Common myeloid progenitor, CD34-positive (primary cell): ENCODE data around the gene ZBTB1.
A peak's percentile ranks its signal among the peaks of the same experiment; 100 is the strongest.

Experiments
- CTCF ChIA-PET: fragments of 350-600 bp; sonication (Branson Sonifier 250); formaldehyde crosslinking; loops from one replicate; lab custom pipeline; 2021; ENCODE audit warnings: antibody characterized with exemption; lab: Charles Lee
- POLR2A ChIA-PET: fragments of 350-600 bp; sonication (Branson Sonifier 250); formaldehyde crosslinking; loops from one replicate; lab custom pipeline; 2021; ENCODE audit warnings: antibody characterized with exemption; lab: Charles Lee
- DNase-seq, 3 donors: peaks; one replicate each; pipeline versions ENCODE4 v3.0.0 to v3.0.0-alpha.2; 2013
- H3K27ac ChIP-seq, 2 experiments: 1 replicate in 1 of 2; 2 replicates in 1 of 2; pipeline ENCODE4 v1.7.0; 2013; ENCODE audit warnings: inconsistent platforms in 2 of 2, low read length in 2 of 2, mild to moderate bottlenecking in 2 of 2, low read depth in 1 of 2, moderate library complexity in 1 of 2; ENCODE audit not compliant: severe bottlenecking in 2 of 2, insufficient read depth in 1 of 2, poor library complexity in 1 of 2
- H3K27me3 ChIP-seq, 5 experiments: replicated peaks in 2 of 5; 1 replicate in 3 of 5; 2 replicates in 2 of 5; pipeline versions ENCODE4 v1.6.1 to v1.7.0; 2013; ENCODE audit warnings: low read length in 4 of 5, mild to moderate bottlenecking in 2 of 5, moderate library complexity in 2 of 5, inconsistent platforms in 1 of 5; ENCODE audit not compliant: insufficient read depth in 5 of 5, control insufficient read depth in 4 of 5
- H3K36me3 ChIP-seq, 4 experiments: 1 replicate in 2 of 4; 2 replicates in 2 of 4; pipeline versions ENCODE4 v1.6.1 to v1.7.0; 2013; ENCODE audit warnings: low read length in 3 of 4, control low read depth in 1 of 4, mild to moderate bottlenecking in 1 of 4; ENCODE audit not compliant: control insufficient read depth in 4 of 4, insufficient read depth in 4 of 4
- H3K4me1 ChIP-seq, 4 experiments: 1 replicate in 3 of 4; 2 replicates in 1 of 4; pipeline versions ENCODE4 v1.6.1 to v1.7.1; 2013; ENCODE audit warnings: low read length in 3 of 4, mild to moderate bottlenecking in 3 of 4, control low read depth in 1 of 4, inconsistent platforms in 1 of 4, moderate library complexity in 1 of 4; ENCODE audit not compliant: control insufficient read depth in 4 of 4, insufficient read depth in 4 of 4; ENCODE audit errors: control extremely low read depth in 1 of 4
- H3K4me3 ChIP-seq, 7 experiments: 1 replicate in 4 of 7; 2 replicates in 3 of 7; pipeline versions ENCODE4 v1.5.1 to v1.7.0; 2013; ENCODE audit warnings: mild to moderate bottlenecking in 7 of 7, low read length in 6 of 7, moderate library complexity in 6 of 7, inconsistent platforms in 2 of 7, low read depth in 2 of 7, control low read depth in 1 of 7; ENCODE audit not compliant: insufficient read depth in 4 of 7, control insufficient read depth in 1 of 7; ENCODE audit errors: extremely low read depth in 1 of 7
- H3K9me3 ChIP-seq, 5 experiments: 1 replicate in 4 of 5; 2 replicates in 1 of 5; pipeline versions ENCODE4 v1.6.1 to v1.7.1; 2013; ENCODE audit warnings: low read length in 4 of 5, mild to moderate bottlenecking in 2 of 5, inconsistent platforms in 1 of 5, low read depth in 1 of 5, moderate library complexity in 1 of 5; ENCODE audit not compliant: control insufficient read depth in 4 of 5, insufficient read depth in 2 of 5; ENCODE audit errors: control extremely low read depth in 1 of 5
- WGBS: methylation state at CpG from one replicate; pipeline ENCODE4 v1.1.5; 2013; ENCODE audit not compliant: insufficient coverage; 5-methylcytosine and 5-hydroxymethylcytosine counted together

ZBTB1 gene

GRCh38 chr14:64465191-64465822, 39.3 kb upstream of the ZBTB1 start, which contains the start of gene AKAP5:
AKAP5 (plus strand) TSS chr14:64465499; CDS start chr14:64468395, 2,896 bp downstream.
- peaks cover 11 to 16% (median 14%) of the 10 kb centered on the region in 4 experiments for H3K4me1 ChIP-seq
- no peaks in the 10 kb centered on the region for H3K9me3 ChIP-seq
- no peak within 1 kb of the TSS for H3K27ac ChIP-seq
- CTCF ChIA-PET, result interaction anchor here (0.7 to 2.5 kb wide), 10 partner anchors 14 to 122 kb away, joined by 3 to 14 read pairs (median 4); no protein-coding TSS in a partner anchor
- DNase-seq, result peak; percentile 58 to 88 (median 82)
- WGBS, result under 1% methylated on average over 63 of the region's 74 CpGs
- POLR2A ChIA-PET, result no interaction called here
- peaks cover 0 to 7% (median 2%) of the 10 kb centered on the region in 4 experiments for H3K36me3 ChIP-seq
- peak within 1 kb of the TSS; percentile 63 to 86 (median 72) for H3K4me3 ChIP-seq
- no peaks in the 10 kb centered on the region for H3K27me3 ChIP-seq

GRCh38 chr14:64465831-64466554, 38.6 kb upstream of the ZBTB1 start:
- no peaks in the 10 kb centered on the region for H3K9me3 ChIP-seq
- no peaks in the 10 kb centered on the region for H3K27me3 ChIP-seq
- peak in 2 of 3 donors; percentile 24 to 35 for DNase-seq
- peaks cover 11 to 16% (median 14%) of the 10 kb centered on the region in 4 experiments for H3K4me1 ChIP-seq
- no peak overlapping the region for H3K27ac ChIP-seq
- ChIA-PET CTCF (interaction anchor here (0.7 to 2.5 kb wide), 10 partner anchors 8 to 122 kb away, joined by 3 to 14 read pairs (median 4); no protein-coding TSS in a partner anchor), POLR2A (no interaction called here)
- WGBS, result 0% methylated on average over 11 of the region's 15 CpGs
- H3K4me3 ChIP-seq, result peak overlapping the region in 6 of 7 experiments; percentile 67 to 86 (median 75)
- H3K36me3 ChIP-seq, result peaks cover 0 to 5% (median 2%) of the 10 kb centered on the region in 4 experiments

- peaks cover 11 to 16% (median 14%) of the 10 kb centered on the region in 4 experiments for H3K4me1 ChIP-seq
- DNase-seq, result no peak
- CTCF ChIA-PET, result interaction anchor here (1.0 to 2.5 kb wide), 6 partner anchors 9 to 79 kb away, joined by 3 to 14 read pairs (median 4); partner anchors contain the start of gene MTHFD1
- no peaks in the 10 kb centered on the region for H3K9me3 ChIP-seq
- POLR2A ChIA-PET, result no interaction called here
- H3K36me3 ChIP-seq, result peaks cover 0 to 3% (median 0%) of the 10 kb centered on the region in 4 experiments
- H3K4me3 ChIP-seq, result no peak overlapping the region
- no peak overlapping the region for H3K27ac ChIP-seq
- no peaks in the 10 kb centered on the region for H3K27me3 ChIP-seq
- WGBS, result 90% methylated on average over 1 of the region's 3 CpGs
Observed at GRCh38 chr14:64467101-64467500, 37.5 kb upstream of the ZBTB1 start.

DNA sequence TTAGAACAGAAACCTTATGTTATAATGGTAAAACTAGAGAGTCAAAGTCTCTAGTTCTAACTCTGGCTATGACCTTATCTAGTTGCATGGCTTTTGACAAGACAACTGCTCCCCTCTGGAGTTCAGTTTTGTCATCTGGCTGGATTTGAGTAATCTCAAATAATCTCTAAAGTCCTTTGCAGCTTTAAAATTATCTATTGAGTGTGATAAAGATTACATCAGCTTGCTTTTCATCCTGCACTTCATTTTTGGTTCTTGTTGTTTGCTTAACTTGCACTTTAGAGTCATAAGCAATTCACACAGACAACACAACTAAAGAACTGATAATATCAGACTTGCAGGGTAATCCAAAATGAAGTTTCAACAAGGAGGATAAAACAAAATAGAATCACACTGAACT, 37.0 kb upstream of the ZBTB1 start:
- no peaks in the 10 kb centered on the region for H3K27me3 ChIP-seq
- H3K4me3 ChIP-seq, result no peak overlapping the region
- no peaks in the 10 kb centered on the region for H3K9me3 ChIP-seq
- H3K36me3 ChIP-seq, result no peaks in the 10 kb centered on the region
- no peak for DNase-seq
- ChIA-PET CTCF (interaction anchor here (1.0 to 2.5 kb wide), 6 partner anchors 9 to 80 kb away, joined by 3 to 14 read pairs (median 4); partner anchors contain the start of gene MTHFD1), POLR2A (no interaction called here)
- peaks cover 11 to 16% (median 14%) of the 10 kb centered on the region in 4 experiments for H3K4me1 ChIP-seq
- H3K27ac ChIP-seq, result no peak overlapping the region

DNA sequence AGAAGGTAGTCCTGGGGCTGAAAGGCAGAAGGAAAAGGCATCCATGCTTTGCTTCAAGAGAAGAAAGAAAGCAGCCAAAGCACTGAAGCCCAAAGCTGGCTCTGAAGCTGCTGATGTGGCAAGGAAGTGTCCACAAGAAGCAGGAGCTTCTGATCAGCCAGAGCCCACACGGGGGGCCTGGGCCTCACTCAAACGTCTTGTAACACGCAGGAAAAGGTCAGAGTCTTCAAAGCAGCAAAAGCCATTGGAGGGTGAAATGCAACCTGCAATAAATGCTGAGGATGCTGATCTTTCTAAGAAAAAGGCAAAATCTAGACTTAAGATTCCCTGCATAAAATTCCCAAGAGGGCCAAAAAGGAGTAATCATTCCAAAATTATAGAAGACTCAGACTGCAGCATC, 36.1 kb upstream of the ZBTB1 start:
- 94% methylated on average over 3 of the region's 3 CpGs for WGBS
- no peak overlapping the region for H3K27ac ChIP-seq
- POLR2A ChIA-PET, result no interaction called here

GRCh38 chr14:64474041-64474440, 30.5 kb upstream of the ZBTB1 start:
- ChIA-PET CTCF (interaction anchor here (1.0 to 1.1 kb wide), 3 partner anchors 9 to 130 kb away, joined by 3 read pairs; no protein-coding TSS in a partner anchor), POLR2A (no interaction called here)
- H3K4me1 ChIP-seq, result no peaks in the 10 kb centered on the region
- DNase-seq, result no peak
- no peak overlapping the region for H3K27ac ChIP-seq
- H3K36me3 ChIP-seq, result peaks cover 0 to 2% (median 0%) of the 10 kb centered on the region in 4 experiments
- H3K27me3 ChIP-seq, result no peaks in the 10 kb centered on the region
- H3K9me3 ChIP-seq, result no peaks in the 10 kb centered on the region
- 94% methylated on average over 2 of the region's 2 CpGs for WGBS
- H3K4me3 ChIP-seq, result no peak overlapping the region

More for the DNA sequence above, 36.1 kb upstream of the ZBTB1 start:
- CTCF ChIA-PET, result interaction anchor here (0.6 to 2.0 kb wide), 3 partner anchors 10 to 125 kb away, joined by 3 to 10 read pairs (median 3); no protein-coding TSS in a partner anchor
- Histone ChIP-seq H3K36me3 (no peaks in the 10 kb centered on the region), H3K4me1 (peaks cover 11 to 16% (median 14%) of the 10 kb centered on the region in 4 experiments), H3K9me3 (no peaks in the 10 kb centered on the region), H3K4me3 (no peak overlapping the region), H3K27me3 (no peaks in the 10 kb centered on the region)
- no peak for DNase-seq
